ENCODE data around the gene OR2B2.
A peak's percentile ranks its signal among the peaks of the same experiment; 100 is the strongest.
"Not testable (repeated sequence)": the region's sequence is repeated elsewhere in the genome, so short reads cannot be mapped to it uniquely, and the experiment has no call there.

OR2B2 gene

GRCh38 chr6:27911956-27912446 is at the start of gene OR2B2:
TSS of gene OR2B2 (minus strand) at chr6:27912396. CDS start at chr6:27912319, 77 bp downstream.
- no peak for DNase-seq

GRCh38 chr6:27957516-27957915 is 45.3 kb upstream of the OR2B2 start:
- DNase-seq, result no peak

- DNase-seq, result no peak
Observed at GRCh38 chr6:27956941-27957340, 44.7 kb upstream of the OR2B2 start, which contains the start of gene OR2B6. TSS of gene OR2B6 (plus strand) at chr6:27957241. CDS start at chr6:27957241, 0 bp downstream.

GRCh38 chr6:27951040-27951439 is 38.8 kb upstream of the OR2B2 start:
- no peak for DNase-seq

- DNase-seq, result no peak
Observed at GRCh38 chr6:27948237-27948636, 36.0 kb upstream of the OR2B2 start.

GRCh38 chr6:27943072-27943471 is 30.9 kb upstream of the OR2B2 start:
- DNase-seq, result not testable (repeated sequence)

GRCh38 chr6:27940766-27941165 is 28.6 kb upstream of the OR2B2 start:
- no peak for DNase-seq

GRCh38 chr6:27931209-27931608 is 19.0 kb upstream of the OR2B2 start:
- DNase-seq, result no peak

- DNase-seq, result not testable (repeated sequence)
Observed at GRCh38 chr6:27929930-27930329, 17.7 kb upstream of the OR2B2 start.

- DNase-seq, result not testable (repeated sequence)
Observed at GRCh38 chr6:27928041-27928440, 15.8 kb upstream of the OR2B2 start.

- no peak for DNase-seq
Observed at GRCh38 chr6:27924179-27924578, 12.0 kb upstream of the OR2B2 start.

- DNase-seq, result no peak
Observed at GRCh38 chr6:27922949-27923348, 10.8 kb upstream of the OR2B2 start.

GRCh38 chr6:27908017-27908416 is 4.2 kb downstream of the OR2B2 start:
- DNase-seq, result no peak

GRCh38 chr6:27902335-27903314 is 9.6 kb downstream of the OR2B2 start:
- DNase-seq, result peak; percentile 78 to 94 (median 86)

- no peak for DNase-seq
Observed at GRCh38 chr6:27901801-27902200, 10.4 kb downstream of the OR2B2 start.

- DNase-seq, result not testable (repeated sequence)
Observed at GRCh38 chr6:27900197-27900596, 12.0 kb downstream of the OR2B2 start.

- DNase-seq, result no peak
Observed at GRCh38 chr6:27899543-27899942, 12.7 kb downstream of the OR2B2 start.

- DNase-seq, result no peak
Observed at GRCh38 chr6:27897580-27898206, 14.5 kb downstream of the OR2B2 start.

- DNase-seq, result no peak
Observed at GRCh38 chr6:27896398-27896796, 15.8 kb downstream of the OR2B2 start.

- DNase-seq, result peak; percentile 77 to 89 (median 80)
Observed at GRCh38 chr6:27894839-27895762, 17.1 kb downstream of the OR2B2 start.

- DNase-seq, result peak; percentile 90 to 97 (median 93)
Observed at GRCh38 chr6:27893836-27894807, 18.1 kb downstream of the OR2B2 start.

Measured in NCI-H1417 (cell line).